ENCODE data around the gene APAF1.

The APAF1 gene

DNA sequence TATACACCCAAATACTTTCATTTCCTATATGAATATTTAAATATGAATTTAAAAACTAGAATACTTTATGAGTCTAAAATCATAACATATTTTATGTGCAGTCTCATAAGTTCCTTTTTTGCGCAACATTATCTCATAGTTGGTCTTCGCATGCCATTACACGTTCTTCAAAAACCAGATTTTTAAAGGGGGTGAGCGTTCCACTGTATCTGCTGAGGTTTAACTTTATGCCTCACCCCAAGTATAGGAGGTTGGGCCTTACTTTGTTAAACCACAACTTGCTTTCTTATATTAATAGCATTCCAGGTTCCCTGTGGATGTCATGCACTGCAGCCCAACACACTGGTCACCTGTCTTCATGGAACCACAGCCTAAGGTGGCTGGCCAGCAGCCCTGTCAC, 118.6 kb downstream of the APAF1 start:
- DNase-seq (ENCODE audit: low spot score), result no peak

GRCh38 chr12:98767248-98767647, 122.2 kb downstream of the APAF1 start:
- DNase-seq (ENCODE audit: low spot score), result no peak

GRCh38 chr12:98769068-98769467, 124.0 kb downstream of the APAF1 start:
- DNase-seq (ENCODE audit: low spot score), result no peak

- no peak for DNase-seq (ENCODE audit: low spot score)
Measured at GRCh38 chr12:98770230-98770629, 125.1 kb downstream of the APAF1 start.

DNA sequence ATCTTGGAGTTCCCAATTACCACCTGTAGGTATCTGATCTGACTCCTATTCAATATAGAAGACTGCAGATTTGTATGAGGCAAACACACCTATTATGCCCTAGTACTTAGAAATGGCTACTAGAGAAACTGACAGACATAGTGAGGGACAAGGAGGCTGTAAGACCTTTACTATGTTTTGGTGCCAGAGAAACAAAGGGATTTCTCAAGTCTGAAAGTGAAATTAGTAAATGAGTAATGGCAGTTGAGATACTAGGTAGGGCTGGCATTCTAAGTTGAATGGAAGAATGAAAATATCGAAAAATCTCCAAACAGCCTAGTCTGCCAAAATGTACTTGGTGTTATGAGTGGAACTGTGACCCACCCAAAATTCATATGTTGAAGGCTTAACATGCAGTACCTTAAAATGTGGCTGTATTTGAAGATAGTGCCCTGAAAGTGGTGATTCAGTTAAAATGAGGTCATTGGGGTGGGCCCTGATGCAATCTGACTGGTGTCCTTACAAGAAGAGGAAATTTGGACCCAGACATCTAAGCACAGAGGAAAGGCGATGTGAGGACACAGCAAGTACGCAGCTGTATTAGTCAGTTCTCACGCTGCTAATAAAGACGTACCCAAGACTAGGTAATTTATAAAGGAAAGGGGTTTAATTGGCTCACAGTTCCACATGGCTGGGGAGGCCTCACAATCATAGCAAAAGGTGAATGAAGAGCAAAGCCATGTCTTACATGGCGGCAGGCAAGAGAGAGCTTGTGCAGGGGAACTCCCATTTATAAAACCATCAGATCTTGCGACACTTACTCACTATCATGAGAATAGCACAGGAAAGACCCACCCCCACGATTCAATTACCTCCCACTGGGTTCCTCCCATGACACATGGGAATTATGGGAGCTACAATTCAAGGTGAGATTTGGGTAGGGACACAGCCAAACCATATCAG, 127.0 kb downstream of the APAF1 start:
- DNase-seq (ENCODE audit: low spot score), result no peak

- no peak for DNase-seq (ENCODE audit: low spot score)
Measured at GRCh38 chr12:98772818-98773217, 127.7 kb downstream of the APAF1 start.

DNA sequence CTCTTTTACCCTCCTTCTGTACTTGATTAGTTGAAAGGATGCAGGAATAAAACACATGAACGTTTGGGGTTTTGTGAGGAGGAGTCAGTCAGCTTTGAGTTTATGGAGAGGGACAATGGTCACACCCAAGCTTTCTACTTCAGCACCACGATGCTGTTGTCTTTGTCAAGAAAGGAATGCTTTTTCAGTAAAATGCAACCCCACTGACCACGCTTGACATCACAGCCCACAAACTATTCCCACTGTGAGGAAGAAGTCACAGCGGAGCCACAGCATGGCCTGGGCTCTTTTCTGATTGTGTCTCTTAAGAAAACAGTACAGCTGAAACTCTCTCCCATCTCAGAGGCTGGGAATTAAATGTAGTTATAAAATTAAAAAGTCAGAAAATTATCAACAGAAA, 135.2 kb downstream of the APAF1 start:
- no peak for DNase-seq (ENCODE audit: low spot score)

- DNase-seq (ENCODE audit: low spot score), result no peak
Measured at GRCh38 chr12:98783420-98783819, 138.3 kb downstream of the APAF1 start.

All from cerebellar cortex (tissue), 1 donor.